GM12878 (cell line): Measurements from ENCODE around the gene EEF2K. TPM values are rescaled to one million over a fixed set of nuclear protein-coding genes. Genes with fewer than 3 reads are reported as not detected.

ENCODE experiments used
- ATAC-seq: fragments of 200-7000 bp; cut with Tn5 transposase; 3 replicates; pipeline ENCODE4 v1.9.1; 2020; ENCODE audit warnings: mild to moderate bottlenecking, moderate library complexity
- BruUV-seq: library from RNA; stranded (reverse); fragments of 400-500 nt; replicated peaks from 2 replicates; lab custom pipeline; 2021; lab: Mats Ljungman, UMichigan
- CTCF ChIA-PET: fragments of 300-600 bp; sonication (Branson Sonifier 250); formaldehyde crosslinking; extraction: SDS; loops from one replicate; lab custom pipeline; 2021; ENCODE audit warnings: inconsistent platforms; lab: Yijun Ruan, JAX
- POLR2A ChIA-PET: fragments of 350-600 bp; formaldehyde crosslinking; extraction: SDS; loops from one replicate; lab custom pipeline; 2021; ENCODE audit warnings: inconsistent platforms; lab: Charles Lee
- RAD21 ChIA-PET: fragments of 300-600 bp; sonication (Branson Sonifier 250); formaldehyde crosslinking; loops from one replicate; lab custom pipeline; 2023; ENCODE audit warnings: antibody characterized with exemption; ENCODE audit not compliant: unreplicated experiment; lab: Charles Lee
- SMC1A ChIA-PET: fragments of 300-600 bp; sonication (Branson Sonifier 250); formaldehyde crosslinking; loops from one replicate; lab custom pipeline; 2023; ENCODE audit not compliant: unreplicated experiment, uncharacterized antibody; lab: Charles Lee
- DNase-seq: peaks from one replicate; pipeline ENCODE4 v3.0.0-alpha.2; 2011; ENCODE audit warnings: low read depth, low spot score
- FAIRE-seq: peaks from 3 replicates; lab custom pipeline; 2011; peaks lifted over from hg19 to GRCh38; lab: Jason Lieb, UNC
- H2AFZ ChIP-seq: 2 replicates; pipeline ENCODE4 v1.6.0; 2011; ENCODE audit warnings: low read depth, low read length, control low read depth; ENCODE audit not compliant: control insufficient read depth
- H3K27ac ChIP-seq: 2 replicates; pipeline ENCODE4 v1.5.1; 2011; ENCODE audit warnings: control low read depth; ENCODE audit not compliant: control insufficient read depth, insufficient read depth
- H3K27me3 ChIP-seq, 2 experiments: replicated peaks in 1 of 2; 2 replicates each; pipeline versions ENCODE4 v1.6.0 to v1.6.1; 2011; ENCODE audit warnings: low read length in 1 of 2; ENCODE audit not compliant: control insufficient read depth in 2 of 2, insufficient read depth in 2 of 2
- H3K36me3 ChIP-seq, 2 experiments: 2 replicates each; pipeline ENCODE4 v1.5.1; 2011; ENCODE audit warnings: low read length in 1 of 2; ENCODE audit not compliant: control insufficient read depth in 2 of 2, insufficient read depth in 2 of 2
- H3K4me1 ChIP-seq: 2 replicates; pipeline ENCODE4 v1.6.1; 2011; ENCODE audit warnings: mild to moderate bottlenecking, low read length, moderate library complexity, mixed read lengths; ENCODE audit not compliant: control insufficient read depth, insufficient read depth
- H3K4me2 ChIP-seq: 2 replicates; pipeline ENCODE4 v1.6.0; 2011; ENCODE audit warnings: control low read depth; ENCODE audit not compliant: control insufficient read depth, insufficient read depth
- H3K4me3 ChIP-seq: fragments of 200-600 bp; sonication (generic); 2 replicates; pipeline ENCODE4 v1.5.1; 2016
- H3K79me2 ChIP-seq: 2 replicates; pipeline ENCODE4 v1.6.0; 2011; ENCODE audit warnings: low read length; ENCODE audit not compliant: control insufficient read depth, insufficient read depth
- H3K9ac ChIP-seq: 2 replicates; pipeline ENCODE4 v1.8.0; 2011; ENCODE audit warnings: low read length, control low read depth, mixed read lengths; ENCODE audit not compliant: control insufficient read depth, insufficient read depth
- H3K9me3 ChIP-seq: replicated peaks from 3 replicates; pipeline ENCODE4 v1.5.1; 2011; ENCODE audit warnings: mild to moderate bottlenecking, low read length; ENCODE audit not compliant: control insufficient read depth, insufficient read depth
- H4K20me1 ChIP-seq: 2 replicates; pipeline ENCODE4 v1.6.0; 2011; ENCODE audit not compliant: control insufficient read depth, insufficient read depth
- ATF7 ChIP-seq: fragments of 450-650 bp; IDR thresholded peaks from 2 replicates; pipeline ENCODE4 v1.6.1; 2016; ENCODE audit warnings: low read depth, mild to moderate bottlenecking
- FOXK2 ChIP-seq: fragments of 450-650 bp; IDR thresholded peaks from 2 replicates; pipeline ENCODE4 v1.6.1; 2017; ENCODE audit warnings: mild to moderate bottlenecking, moderate library complexity
- HDGF ChIP-seq: fragments of 450-650 bp; IDR thresholded peaks from 2 replicates; pipeline ENCODE4 v1.6.1; 2016; ENCODE audit warnings: antibody characterized with exemption
- IKZF2 ChIP-seq, 2 experiments: fragments of 450-650 bp; IDR thresholded peaks; 2 replicates each; pipeline ENCODE4 v1.6.1; 2017; ENCODE audit warnings: mild to moderate bottlenecking in 2 of 2, moderate library complexity in 2 of 2
- KLF5 ChIP-seq: fragments of 450-650 bp; IDR thresholded peaks from 2 replicates; pipeline ENCODE4 v1.6.1; 2014; ENCODE audit warnings: mild to moderate bottlenecking; ENCODE audit not compliant: partially characterized antibody
- LARP7 ChIP-seq: fragments of 450-650 bp; IDR thresholded peaks from 2 replicates; pipeline ENCODE4 v1.6.1; 2017; ENCODE audit warnings: mild to moderate bottlenecking
- MAX ChIP-seq: IDR thresholded peaks from 2 replicates; pipeline ENCODE4 v1.6.1; 2012; ENCODE audit warnings: low read depth, low read length, improper control_type of control experiment
- MTA3 ChIP-seq: IDR thresholded peaks from 2 replicates; pipeline ENCODE4 v1.6.1; 2012; ENCODE audit warnings: low read length, inconsistent platforms, borderline replicate concordance
- RELA ChIP-seq: fragments of 450-650 bp; IDR thresholded peaks from 2 replicates; pipeline ENCODE4 v1.8.0; 2014; ENCODE audit warnings: borderline replicate concordance; ENCODE audit not compliant: partially characterized antibody
- SMAD1 ChIP-seq: fragments of 450-650 bp; IDR thresholded peaks from 2 replicates; pipeline ENCODE4 v1.6.1; 2018; ENCODE audit warnings: mild to moderate bottlenecking, low read depth; ENCODE audit not compliant: partially characterized antibody
- USF1 ChIP-seq: IDR thresholded peaks from 2 replicates; pipeline ENCODE4 v1.6.1; 2011; ENCODE audit warnings: borderline replicate concordance, low read depth, mild to moderate bottlenecking, moderate library complexity, mixed read lengths, low read length; ENCODE audit not compliant: insufficient read depth; ENCODE audit errors: extremely low read length
- WGBS: methylation state at CpG from one replicate; pipeline ENCODE4 v1.1.6; 2016; ENCODE audit warnings: low lambda C conversion rate; ENCODE audit not compliant: insufficient replicate concordance, insufficient coverage; ENCODE audit errors: missing lambda C conversion rate; 5-methylcytosine and 5-hydroxymethylcytosine counted together
- in situ Hi-C: fragments of 300-500 bp; cut with MboI; formaldehyde crosslinking; loops from 9 replicates; pipeline ENCODE4 v1.14.3; 2018; ENCODE audit warnings: mixed read lengths
- intact Hi-C: fragments of 100-400 bp; cut with micrococcal nuclease; formaldehyde crosslinking; loops from one replicate; pipeline ENCODE4 v1.14.2; 2022; ENCODE audit not compliant: unreplicated experiment
- polyA plus RNA-seq, 11 experiments: library from polyadenylated mRNA; depleted of rRNA in 4 of 11; unstranded in 6 of 11; stranded (reverse) in 5 of 11; fragments of >200 nt; fragmentation: Nextera tagmentation in 4 of 11; fragmentation: Illumina TruSeq in 1 of 11; extraction: Ambion mirVana in 4 of 11; extraction: Trizol in 1 of 11; gene quantifications; 1 replicate in 1 of 11; 2 replicates in 10 of 11; pipeline versions ENCODE4 v1.2.1 to v1.2.3, GENCODE V29; 2011 to 2016; ENCODE audit warnings: inconsistent platforms in 2 of 11, missing spikeins in 2 of 11, low read depth in 1 of 11
- total RNA-seq, 4 experiments: library from RNA; depleted of rRNA in 3 of 4; stranded (reverse); fragments of >200 nt in 3 of 4; fragmentation: Illumina TruSeq in 1 of 4; extraction: Trizol in 1 of 4; gene quantifications; 2 replicates each; pipeline versions ENCODE4 v1.2.1 to v1.2.3, GENCODE V29; 2013 to 2021
- TF ChIP-seq, protein P1 (sequence below): IDR thresholded peaks from 2 replicates; pipeline ENCODE4 v1.6.1; 2011; ENCODE audit warnings: mild to moderate bottlenecking, low read depth, low read length, moderate library complexity; ENCODE audit not compliant: insufficient replicate concordance

EEF2K gene
- total and polyA plus RNA-seq, 10 of the 15 experiments (the other 5 are each of a cell fraction or from before 2014, with no cell fraction given) = 2.0 to 29.6 (median 12.2) TPM

DNA sequence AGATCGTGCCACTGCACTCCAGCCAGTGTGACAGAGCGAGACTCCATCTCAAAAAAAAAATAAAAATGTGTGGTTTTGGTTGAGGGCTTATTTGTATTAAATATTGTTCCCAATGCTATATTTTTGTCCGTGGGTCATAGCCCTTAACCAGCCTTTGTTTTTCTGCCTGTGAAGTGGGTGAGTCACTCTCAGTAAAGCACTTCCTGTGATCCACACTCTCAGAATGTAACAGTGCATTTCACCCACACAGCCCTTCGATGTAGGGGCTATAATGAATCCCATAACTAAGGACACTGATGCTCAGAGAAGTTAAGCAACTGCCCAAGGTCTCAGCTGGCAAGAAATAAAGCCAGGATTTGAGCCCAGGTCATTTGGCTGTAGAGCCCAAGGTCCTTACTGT, 56.4 kb downstream of the EEF2K start:
- BruUV-seq = no TSS peak
- no peaks in the 10 kb centered on the region for H4K20me1 ChIP-seq
- ChIA-PET CTCF (interaction anchor here (1.6 kb wide), 1 partner anchor 38 kb away, joined by 5 read pairs; no protein-coding TSS in a partner anchor), SMC1A (interaction anchor here (1.0 kb wide), 1 partner anchor 8 kb away, joined by 3 read pairs; no protein-coding TSS in a partner anchor), POLR2A (interaction anchor here (0.7 kb wide), 1 partner anchor 309 kb away, joined by 3 read pairs; the partner anchor contains the start of gene UQCRC2), RAD21 (no interaction called here)
- TF ChIP-seq USF1 = no peak
- TF ChIP-seq ATF7 = no peak
- TF ChIP-seq, protein P1, sequence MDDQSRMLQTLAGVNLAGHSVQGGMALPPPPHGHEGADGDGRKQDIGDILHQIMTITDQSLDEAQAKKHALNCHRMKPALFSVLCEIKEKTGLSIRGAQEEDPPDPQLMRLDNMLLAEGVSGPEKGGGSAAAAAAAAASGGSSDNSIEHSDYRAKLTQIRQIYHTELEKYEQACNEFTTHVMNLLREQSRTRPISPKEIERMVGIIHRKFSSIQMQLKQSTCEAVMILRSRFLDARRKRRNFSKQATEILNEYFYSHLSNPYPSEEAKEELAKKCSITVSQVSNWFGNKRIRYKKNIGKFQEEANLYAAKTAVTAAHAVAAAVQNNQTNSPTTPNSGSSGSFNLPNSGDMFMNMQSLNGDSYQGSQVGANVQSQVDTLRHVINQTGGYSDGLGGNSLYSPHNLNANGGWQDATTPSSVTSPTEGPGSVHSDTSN = no peak
- TF ChIP-seq KLF5 = no peak
- TF ChIP-seq MTA3 = no peak
- no peak for TF ChIP-seq HDGF
- TF ChIP-seq LARP7 = no peak
- TF ChIP-seq FOXK2 = no peak
- no peak for TF ChIP-seq RELA
- TF ChIP-seq MAX = no peak
- TF ChIP-seq IKZF2 (IDR thresholded peaks at IDR 0.05) = no peak
- TF ChIP-seq SMAD1 = no peak
- in situ Hi-C loops (no loop called here), intact Hi-C loops (no loop called here)
- no peak overlapping the region for H2AFZ ChIP-seq
- FAIRE-seq (no peak), ATAC-seq (no peak), DNase-seq (no peak)
- no peak overlapping the region for H3K4me2 ChIP-seq
- no peaks in the 10 kb centered on the region for H3K79me2 ChIP-seq
- 70% methylated on average over 4 of the region's 4 CpGs for WGBS
- H3K4me3 ChIP-seq = no peak overlapping the region
- no peaks in the 10 kb centered on the region for H3K4me1 ChIP-seq
- no peak overlapping the region for H3K9ac ChIP-seq
- no peaks in the 10 kb centered on the region; the same call in 2 of the 3 replicates for H3K9me3 ChIP-seq
- H3K27me3 ChIP-seq = no peaks in the 10 kb centered on the region
- no peak overlapping the region for H3K27ac ChIP-seq
- H3K36me3 ChIP-seq = peaks cover 27 to 29% of the 10 kb centered on the region in 2 experiments
